ENCODE measurements around the gene CBX7.

The CBX7 gene

DNA sequence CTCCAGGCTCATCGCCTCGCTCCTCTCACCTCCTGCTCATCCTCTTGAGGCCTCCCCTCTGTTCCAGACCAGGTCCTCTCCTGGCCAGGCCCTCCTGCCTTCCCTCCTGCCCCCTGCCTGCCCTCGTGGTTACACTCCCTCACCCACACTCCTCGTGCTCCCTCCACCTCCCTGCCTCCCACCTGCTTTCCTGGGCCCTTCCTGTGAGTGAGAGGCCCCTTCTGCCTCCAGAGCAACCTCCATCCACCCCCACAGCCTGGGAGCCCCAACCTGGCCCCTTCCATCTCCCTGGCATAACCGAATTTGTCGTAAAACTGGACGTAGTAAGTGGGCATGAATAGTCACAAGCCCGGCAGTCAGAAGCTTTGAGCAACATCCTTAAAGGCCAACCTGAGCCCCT, 70.9 kb downstream of the CBX7 start:
- DNase-seq = no peak
- TF ChIP-seq, protein P1, sequence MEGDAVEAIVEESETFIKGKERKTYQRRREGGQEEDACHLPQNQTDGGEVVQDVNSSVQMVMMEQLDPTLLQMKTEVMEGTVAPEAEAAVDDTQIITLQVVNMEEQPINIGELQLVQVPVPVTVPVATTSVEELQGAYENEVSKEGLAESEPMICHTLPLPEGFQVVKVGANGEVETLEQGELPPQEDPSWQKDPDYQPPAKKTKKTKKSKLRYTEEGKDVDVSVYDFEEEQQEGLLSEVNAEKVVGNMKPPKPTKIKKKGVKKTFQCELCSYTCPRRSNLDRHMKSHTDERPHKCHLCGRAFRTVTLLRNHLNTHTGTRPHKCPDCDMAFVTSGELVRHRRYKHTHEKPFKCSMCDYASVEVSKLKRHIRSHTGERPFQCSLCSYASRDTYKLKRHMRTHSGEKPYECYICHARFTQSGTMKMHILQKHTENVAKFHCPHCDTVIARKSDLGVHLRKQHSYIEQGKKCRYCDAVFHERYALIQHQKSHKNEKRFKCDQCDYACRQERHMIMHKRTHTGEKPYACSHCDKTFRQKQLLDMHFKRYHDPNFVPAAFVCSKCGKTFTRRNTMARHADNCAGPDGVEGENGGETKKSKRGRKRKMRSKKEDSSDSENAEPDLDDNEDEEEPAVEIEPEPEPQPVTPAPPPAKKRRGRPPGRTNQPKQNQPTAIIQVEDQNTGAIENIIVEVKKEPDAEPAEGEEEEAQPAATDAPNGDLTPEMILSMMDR (IDR thresholded peaks at IDR 0.05; ENCODE audit: low read depth, low read length, missing control alignments) = no peak
- in situ Hi-C loops (cut with HindIII; ENCODE audit: low pct_ligation_motif_present, low sequenced_read_pairs) = no loop called here
- H3K27ac ChIP-seq = no peak overlapping the region
- no peaks in the 10 kb centered on the region for H3K27me3 ChIP-seq (replicated peaks)
- no peak overlapping the region for H3K4me3 ChIP-seq (ENCODE audit: low read depth, low read length)
- H3K36me3 ChIP-seq (replicated peaks) = no peaks in the 10 kb centered on the region

DNA sequence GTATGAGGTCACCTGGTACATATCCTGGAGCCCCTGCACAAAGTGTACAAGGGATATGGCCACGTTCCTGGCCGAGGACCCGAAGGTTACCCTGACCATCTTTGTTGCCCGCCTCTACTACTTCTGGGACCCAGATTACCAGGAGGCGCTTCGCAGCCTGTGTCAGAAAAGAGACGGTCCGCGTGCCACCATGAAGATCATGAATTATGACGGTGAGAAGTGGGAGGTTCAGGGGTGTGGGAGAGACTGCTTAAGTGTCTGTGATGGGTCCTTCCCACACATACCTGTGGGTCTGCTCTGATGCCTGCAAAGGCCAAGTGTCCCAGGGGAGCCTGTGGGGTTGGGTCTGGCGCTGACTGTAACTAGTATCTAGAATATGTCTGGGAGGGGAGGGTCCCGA, 71.5 kb downstream of the CBX7 start:
- Histone ChIP-seq H3K4me3 (ENCODE audit: low read depth, low read length) (no peak overlapping the region), H3K36me3 (replicated peaks) (no peaks in the 10 kb centered on the region), H3K27me3 (replicated peaks) (no peaks in the 10 kb centered on the region), H3K27ac (no peak overlapping the region)
- no peak for DNase-seq
- TF ChIP-seq, protein P1 (IDR thresholded peaks at IDR 0.05; ENCODE audit: low read depth, low read length, missing control alignments) = no peak
- in situ Hi-C loops (cut with HindIII; ENCODE audit: low pct_ligation_motif_present, low sequenced_read_pairs) = no loop called here

All from brain microvascular endothelial cell (primary cell).